ENCODE data around the gene RPS2.
A peak's percentile ranks its signal among the peaks of the same experiment; 100 is the strongest.
"Not testable (repeated sequence)": the region's sequence is repeated elsewhere in the genome, so short reads cannot be mapped to it uniquely, and the experiment has no call there.

RPS2 gene

DNA sequence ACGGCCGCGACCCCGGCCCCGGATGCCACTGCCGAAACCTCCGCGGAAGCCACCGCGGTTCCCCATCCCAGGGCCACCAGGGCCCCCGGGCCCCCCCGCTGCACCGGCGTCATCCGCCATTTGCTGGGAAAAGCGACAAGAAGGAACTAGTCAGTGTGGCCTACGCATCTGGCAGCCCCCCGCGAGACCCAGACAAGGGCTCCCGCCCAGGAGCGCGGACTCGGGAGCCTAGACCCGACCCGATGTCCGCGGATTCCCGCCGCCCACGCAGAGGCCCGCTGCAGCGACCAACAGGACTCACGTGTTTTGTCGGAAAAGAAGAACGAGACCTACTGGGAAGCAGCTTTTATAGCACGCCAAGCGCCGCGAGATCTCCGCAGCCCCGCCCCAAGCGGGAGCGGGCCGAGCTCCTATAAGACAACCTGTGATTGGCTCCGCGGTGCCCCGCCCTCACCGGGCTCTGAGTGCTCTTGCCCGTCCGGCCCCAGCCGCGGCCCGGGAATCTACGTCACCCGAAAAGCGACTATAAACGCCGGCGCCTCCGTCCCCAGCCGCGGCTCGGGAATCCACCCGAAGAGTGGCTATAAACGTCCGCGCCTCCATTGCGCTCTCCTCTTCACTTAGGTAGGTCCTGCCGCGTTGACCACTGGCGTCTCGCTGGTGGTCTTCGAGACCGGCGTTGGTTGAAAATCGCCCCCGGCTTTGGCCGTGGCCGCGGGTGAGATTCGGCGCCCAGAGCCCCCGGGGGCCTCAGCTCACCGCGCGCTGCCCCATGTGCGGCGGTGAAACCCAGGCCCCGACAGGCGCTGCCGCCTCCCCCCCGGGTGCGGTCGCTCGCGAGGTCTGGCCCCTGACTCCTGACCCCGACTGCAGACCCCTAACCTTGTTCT lies at the start of gene RPS2:
Gene RPS2 (minus strand): TSS at position 321 of the 890 bp plus-strand sequence. CDS start 201 bp downstream, at position 120.
- peak; percentile 87 for DNase-seq

DNA sequence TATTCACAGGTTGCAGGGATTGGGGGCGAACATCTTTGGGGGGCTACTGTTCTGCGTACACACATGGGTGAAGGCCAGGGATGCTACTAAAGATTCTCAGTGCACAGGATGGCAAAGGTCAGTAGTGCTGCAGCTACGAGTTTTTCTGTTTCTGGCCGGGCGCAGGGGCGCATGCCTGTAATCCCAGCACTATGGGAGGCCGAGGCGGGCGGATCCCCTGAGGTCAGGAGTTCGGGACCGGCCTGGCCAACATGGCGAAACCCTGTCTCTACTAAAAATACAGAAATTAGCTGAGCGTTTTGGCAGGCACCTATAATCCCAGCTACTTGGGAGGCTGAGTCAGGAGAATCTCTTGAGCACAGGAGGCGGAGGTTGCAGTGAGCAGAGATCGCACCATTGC lies 48.9 kb upstream of the RPS2 start:
- DNase-seq: no peak

- not testable (repeated sequence) for DNase-seq
These were observed 47.1 kb upstream of the RPS2 start for GRCh38 chr16:2011726-2012125.

DNA sequence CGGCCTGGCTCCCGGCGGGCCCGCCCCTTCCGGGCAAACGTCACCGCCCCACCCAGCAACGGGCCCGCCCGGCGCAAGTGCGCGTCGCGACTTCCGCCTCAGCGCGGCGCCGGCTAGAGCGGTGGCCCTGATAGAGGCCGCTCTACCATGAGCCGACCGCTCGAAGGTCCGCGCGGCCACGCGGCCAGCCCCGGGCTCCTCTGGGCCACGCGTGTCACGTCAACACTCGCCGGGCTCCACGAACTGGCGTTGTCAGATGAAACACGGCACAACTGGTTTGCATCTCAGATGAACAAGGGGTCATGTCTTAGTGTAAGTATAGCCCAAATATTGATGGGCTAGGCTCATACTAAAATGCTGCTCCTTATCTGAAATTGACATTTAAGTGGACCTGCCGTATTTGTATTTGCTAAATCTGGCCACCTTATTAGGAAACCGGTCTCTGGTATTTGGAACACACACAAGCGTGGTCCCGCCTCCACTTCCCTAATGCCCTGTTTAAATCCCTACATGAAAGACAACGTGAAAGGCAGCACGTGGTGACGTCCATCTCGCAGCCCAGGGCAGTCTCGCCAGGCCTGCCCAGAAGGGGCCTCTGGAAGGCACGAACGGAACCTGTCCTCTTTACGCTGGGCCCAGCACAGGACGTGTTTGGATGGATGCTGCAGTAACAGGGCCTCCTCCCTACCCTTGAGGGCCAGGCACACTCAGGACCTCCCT lies 45.3 kb upstream of the RPS2 start, which contains the start of gene ZNF598:
Gene ZNF598 (minus strand): TSS at position 31 of the 720 bp plus-strand sequence.
- peak; percentile 66 for DNase-seq

DNA sequence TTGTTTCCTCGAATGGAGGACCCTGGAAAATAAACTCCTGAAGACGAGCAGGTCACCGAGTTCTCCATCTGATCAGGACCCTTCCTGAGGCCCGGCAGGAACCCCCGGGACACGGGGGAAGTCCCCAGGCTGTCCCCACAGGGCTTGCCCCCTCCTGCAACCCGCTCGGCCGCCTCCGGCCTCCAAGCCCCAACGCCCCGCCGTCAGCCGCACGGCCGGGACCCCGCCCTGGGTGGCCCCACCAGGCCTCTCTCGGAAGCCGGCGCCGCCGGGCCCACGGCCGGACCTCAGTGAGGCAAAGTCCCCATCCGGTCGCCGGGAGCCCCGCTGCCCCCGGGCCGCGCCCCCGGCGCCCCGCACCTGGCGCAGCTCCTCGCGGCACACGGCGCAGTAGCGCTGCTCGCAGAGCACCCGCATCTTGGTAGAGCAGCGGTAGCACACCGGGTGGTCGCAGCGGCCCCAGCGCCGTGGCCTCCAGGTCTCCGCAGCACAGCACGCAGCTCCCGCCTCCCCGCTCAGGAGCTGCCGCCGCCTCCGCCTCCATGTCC lies 44.6 kb upstream of the RPS2 start:
- no peak for DNase-seq

DNA sequence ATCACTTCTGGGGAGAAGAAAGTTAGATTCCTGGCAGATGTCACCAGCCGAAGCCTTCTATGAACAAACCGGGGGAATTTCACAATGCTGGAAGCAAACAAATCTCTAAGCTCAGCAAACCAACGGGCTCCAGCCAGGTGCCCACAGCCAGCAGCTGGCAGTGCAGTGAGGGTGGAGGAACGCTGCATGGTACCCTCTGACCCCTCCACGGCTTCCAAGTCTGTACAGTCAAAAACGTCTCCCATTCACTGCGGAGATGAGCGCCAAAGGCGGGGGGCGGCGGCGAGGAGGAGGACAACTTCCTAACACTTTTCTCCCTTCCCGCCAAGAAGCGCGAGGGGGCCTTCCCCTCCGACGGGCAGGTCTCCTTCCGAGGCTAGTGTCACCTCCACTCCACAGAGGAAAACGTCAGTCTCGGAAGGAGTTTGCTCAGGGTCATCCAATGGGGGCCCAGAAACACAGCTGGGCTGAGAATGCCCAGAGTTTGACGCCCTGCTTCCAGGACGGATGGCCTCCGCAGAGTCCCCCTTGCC lies 44.1 kb upstream of the RPS2 start:
- no peak for DNase-seq

DNA sequence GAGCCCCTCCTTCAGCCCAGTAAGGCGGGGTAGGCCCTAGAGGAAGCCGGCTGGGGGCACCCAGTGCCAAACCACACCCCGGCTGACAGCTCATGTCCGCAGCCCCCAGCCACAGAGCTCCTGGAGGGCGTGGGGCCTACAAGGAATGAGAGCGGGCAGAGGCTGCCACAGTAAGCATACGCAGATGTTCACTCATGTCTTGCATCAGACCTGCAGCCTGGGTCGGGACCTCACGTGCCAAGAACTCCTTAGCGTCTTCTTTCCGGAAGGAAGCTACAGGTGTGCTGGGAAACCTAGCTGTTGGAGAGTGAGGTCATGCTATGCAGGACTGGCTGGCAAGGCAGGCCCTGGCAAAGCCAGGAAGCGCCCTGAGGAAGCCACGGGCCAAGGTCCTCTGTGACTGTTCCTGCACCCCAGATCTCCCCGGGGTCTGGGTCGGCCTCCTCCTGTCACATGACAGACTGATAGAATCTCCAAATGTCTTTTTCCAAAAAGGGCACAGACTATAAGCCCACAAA lies 43.4 kb upstream of the RPS2 start:
- no peak for DNase-seq

GRCh38 chr16:2007081-2007836 lies 42.6 kb upstream of the RPS2 start:
- DNase-seq: no peak

DNA sequence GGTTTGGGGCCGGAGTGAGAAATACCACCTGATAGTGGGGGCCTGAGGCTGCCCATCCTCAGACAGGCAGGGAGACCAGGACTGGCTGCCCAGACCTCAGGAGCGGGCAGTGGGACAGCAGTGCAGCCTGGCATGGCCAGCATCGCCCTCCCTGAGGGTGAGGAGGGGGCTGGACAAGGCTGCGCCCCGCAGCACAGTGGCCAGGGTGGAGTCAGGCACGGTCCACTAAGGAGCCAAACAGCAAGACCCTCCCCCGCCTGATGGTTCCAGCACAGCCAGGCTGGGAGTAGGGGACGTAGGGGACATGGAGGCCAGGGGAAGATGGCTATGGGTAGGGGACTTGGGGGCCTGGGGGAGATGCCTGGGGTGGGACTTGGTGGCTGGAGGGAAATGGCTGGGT lies 41.7 kb upstream of the RPS2 start:
- no peak for DNase-seq

- no peak for DNase-seq
These were observed 41.0 kb upstream of the RPS2 start for GRCh38 chr16:2005646-2006045.

GRCh38 chr16:2004795-2005517 lies 40.3 kb upstream of the RPS2 start:
- DNase-seq: no peak

DNA sequence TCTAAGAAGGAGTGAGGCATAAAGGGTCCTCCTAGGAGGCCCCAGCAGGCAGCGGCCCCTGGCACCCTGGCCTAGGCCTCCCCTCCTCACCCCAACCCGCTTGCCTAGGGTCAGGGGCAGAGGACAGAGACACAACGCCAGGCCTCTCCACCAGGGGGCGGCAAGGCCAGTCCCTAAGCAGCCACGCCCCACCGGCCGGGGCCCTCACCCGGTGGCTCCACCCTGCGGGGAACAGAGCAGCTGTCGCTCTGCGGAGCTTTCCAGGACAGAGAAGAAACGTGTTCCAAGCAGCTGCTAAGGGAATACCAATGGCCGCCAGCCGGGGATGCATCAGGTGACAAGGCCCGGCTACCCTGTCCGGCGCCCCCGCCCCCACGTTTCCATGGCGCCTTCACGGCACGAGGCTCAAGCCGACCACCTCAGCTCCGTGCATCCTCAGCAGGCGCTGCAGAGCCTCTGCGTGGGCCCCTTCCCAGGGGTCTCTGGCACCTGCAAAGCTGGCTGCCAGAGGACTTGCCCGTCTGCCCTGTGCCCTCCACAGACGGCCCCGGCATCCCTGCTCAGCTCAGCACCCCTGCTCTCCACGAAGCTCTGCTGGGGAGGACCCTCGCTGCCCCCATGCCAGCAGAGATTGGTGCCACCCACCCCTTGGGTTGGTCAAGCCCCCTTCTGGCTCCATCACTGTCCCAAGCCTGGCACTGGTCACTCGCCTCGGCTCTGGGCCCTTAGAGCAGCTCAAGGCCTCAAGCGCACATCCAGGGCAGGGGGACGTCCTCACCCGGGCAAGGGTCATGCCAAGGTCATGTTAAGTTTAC lies 39.4 kb upstream of the RPS2 start:
- DNase-seq: peak; percentile 78

DNA sequence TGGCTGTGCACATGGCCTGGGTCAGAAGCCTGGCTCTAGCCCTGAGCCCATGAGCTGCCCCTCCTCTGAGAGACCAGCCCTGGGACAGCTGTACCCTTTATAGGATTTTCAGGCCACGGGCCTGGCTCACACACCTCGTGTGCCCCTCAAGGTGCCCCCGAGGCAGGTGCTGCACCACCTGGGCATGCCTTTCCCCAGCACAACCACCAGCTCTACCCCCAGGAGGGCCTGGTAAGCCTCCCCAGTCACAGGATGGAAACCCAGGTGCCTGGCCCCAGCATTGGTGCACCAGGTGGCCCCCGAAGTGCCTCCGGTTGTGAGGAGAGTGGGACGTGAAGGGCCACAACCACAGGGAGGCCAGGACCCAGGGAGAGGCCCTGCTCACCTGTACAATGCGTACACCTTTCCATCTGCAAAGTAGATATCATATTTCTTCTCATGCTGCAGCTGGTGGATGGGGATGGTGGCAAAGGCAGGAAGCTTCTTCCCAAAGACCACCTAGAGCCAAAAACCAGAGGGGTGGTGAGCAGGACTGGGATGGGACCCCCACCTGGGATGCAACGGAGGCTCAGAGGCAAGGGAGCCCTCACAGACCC lies 38.7 kb upstream of the RPS2 start:
- DNase-seq: no peak

- DNase-seq: no peak
These were observed 38.0 kb upstream of the RPS2 start for GRCh38 chr16:2002406-2003230.

DNA sequence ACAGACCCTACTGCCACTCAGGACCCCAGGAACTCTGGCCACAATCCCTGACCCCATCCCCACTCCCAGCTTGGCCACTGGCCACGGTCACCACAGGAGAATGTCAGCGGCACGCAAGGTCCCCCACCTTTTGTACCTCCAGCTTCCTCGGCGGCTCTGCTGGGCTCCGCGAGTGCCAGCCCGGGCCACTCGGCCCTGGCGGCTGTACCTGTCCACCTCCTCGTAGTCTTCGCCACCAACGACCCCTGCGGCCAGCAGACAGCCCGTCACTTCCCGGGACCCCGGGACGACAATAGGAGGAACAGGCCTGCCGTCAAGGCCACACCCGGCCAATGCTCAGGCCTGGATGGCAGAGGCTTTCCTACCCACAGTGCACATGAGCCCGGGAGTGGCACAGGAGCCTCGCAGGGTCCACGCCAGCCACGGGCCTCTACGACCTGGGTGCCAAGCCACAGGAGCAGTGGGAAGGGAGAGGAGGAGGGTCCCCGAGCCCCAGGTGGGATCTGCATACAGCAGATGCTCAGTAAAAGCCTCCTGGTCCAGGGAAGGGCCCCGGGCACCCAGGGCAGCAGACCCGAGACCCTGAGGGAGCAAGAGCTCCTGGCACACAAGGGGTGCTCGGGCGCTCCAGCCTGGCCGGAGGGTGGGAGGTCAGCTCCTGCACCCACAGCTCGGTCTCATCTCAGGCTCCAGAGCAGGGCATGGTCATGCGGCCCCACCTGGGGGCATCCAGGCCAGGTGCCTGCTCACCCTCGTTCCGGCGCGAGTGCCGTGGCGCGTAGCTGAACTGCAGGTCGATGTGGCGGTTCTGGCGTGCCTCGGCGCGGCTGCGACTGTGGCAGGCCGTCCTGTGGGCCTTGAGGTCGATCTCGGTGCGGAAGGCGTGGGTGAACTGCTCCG lies 37.1 kb upstream of the RPS2 start:
- DNase-seq: no peak

- DNase-seq: no peak
These were observed 36.4 kb upstream of the RPS2 start for GRCh38 chr16:2001035-2001434.

DNA sequence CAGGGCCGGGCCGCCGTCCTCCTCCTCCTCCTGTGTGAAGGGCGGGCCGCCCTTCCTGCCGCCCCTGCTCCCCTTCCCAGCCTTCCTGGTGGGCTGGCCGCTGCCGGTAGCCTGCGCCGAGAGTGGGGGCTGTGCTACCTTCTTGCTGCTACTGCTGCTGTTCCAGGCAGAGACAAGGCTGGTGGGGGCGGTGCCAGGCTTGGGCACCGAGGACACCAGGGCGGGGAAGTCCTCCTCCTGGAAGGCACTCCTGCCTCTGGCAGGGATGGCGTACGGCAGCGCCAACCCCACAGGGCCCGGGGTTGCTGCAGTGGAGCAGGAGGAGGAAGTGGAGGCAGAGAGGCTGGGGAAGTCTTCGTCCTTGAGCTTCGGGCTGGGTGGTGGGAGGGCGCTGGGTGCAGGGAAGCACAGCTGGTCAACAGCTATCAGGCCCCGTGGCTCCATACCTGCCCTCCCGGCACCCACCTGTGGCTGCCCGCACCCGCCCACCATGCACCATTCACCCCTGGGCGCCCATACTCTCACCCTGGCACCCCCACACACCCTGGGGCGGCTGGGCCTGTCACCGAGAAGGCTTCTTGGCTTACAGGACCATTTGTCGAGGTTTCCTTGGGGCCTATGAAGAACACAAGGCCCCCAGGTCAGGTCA lies 35.4 kb upstream of the RPS2 start:
- no peak for DNase-seq

All from NCI-H1105 treated with DMSO at 0.1 percent for 48 hours (cell line).